BJ (cell line): Measurements from ENCODE around the gene LDLRAP1. TPM values are rescaled to one million over a fixed set of nuclear protein-coding genes. Genes with fewer than 3 reads are reported as not detected.
"Not testable (repeated sequence)": the region's sequence is repeated elsewhere in the genome, so short reads cannot be mapped to it uniquely, and the experiment has no call there.

Experiments used
- CTCF ChIA-PET: fragments of 350-600 bp; formaldehyde crosslinking; extraction: SDS; loops from one replicate; lab custom pipeline; 2021; ENCODE audit warnings: antibody characterized with exemption, inconsistent platforms; lab: Yijun Ruan, JAX
- POLR2A ChIA-PET: fragments of 300-600 bp; sonication (Branson Sonifier 250); formaldehyde crosslinking; extraction: SDS; loops from one replicate; lab custom pipeline; 2021; ENCODE audit warnings: antibody characterized with exemption; lab: Charles Lee
- DNase-seq: peaks from one replicate; pipeline ENCODE4 v3.0.0-alpha.2; 2011; ENCODE audit warnings: low read depth
- H3K27me3 ChIP-seq: 2 replicates; pipeline ENCODE4 v1.6.0; 2011; ENCODE audit warnings: low read length; ENCODE audit not compliant: control insufficient read depth, insufficient read depth
- H3K36me3 ChIP-seq: 2 replicates; pipeline ENCODE4 v1.5.1; 2011; ENCODE audit warnings: low read length; ENCODE audit not compliant: control insufficient read depth, insufficient read depth
- H3K4me3 ChIP-seq: 2 replicates; pipeline ENCODE4 v1.5.1; 2011; ENCODE audit warnings: low read depth, mild to moderate bottlenecking, control low read depth, low read length
- polyA plus RNA-seq: library from polyadenylated mRNA; depleted of rRNA; stranded (reverse); fragments of >200 nt; gene quantifications from 2 replicates; pipeline ENCODE4 v1.2.3, GENCODE V29; 2011
- TF ChIP-seq, protein P1 (sequence below): IDR thresholded peaks from 2 replicates; pipeline ENCODE4 v1.5.1; 2011; ENCODE audit warnings: low read depth, mild to moderate bottlenecking, control low read depth, inconsistent platforms, low read length, moderate library complexity; ENCODE audit not compliant: insufficient read depth

Gene LDLRAP1
- polyA plus RNA-seq, 1 experiment = 27.2 TPM

DNA sequence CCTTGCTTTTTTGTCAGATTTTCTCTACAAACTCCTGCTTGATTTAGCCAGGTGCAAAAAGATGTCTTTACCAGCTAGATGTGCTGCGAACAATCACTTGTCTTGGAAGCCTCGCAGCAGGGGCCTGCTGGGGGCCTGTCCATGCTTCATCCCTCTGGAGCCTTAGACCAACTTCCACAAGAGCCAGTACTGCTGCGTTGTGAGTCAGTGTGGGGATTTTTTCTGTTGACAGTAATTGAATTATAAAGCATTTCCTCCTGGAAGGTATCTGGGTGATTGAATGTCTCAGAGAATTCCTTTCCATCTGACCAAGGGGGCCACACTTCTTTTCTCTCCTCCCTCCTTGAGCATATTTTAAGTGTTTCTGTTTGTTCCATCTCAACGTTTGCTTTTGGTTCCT, 40.4 kb upstream of the LDLRAP1 start:
- TF ChIP-seq, protein P1, sequence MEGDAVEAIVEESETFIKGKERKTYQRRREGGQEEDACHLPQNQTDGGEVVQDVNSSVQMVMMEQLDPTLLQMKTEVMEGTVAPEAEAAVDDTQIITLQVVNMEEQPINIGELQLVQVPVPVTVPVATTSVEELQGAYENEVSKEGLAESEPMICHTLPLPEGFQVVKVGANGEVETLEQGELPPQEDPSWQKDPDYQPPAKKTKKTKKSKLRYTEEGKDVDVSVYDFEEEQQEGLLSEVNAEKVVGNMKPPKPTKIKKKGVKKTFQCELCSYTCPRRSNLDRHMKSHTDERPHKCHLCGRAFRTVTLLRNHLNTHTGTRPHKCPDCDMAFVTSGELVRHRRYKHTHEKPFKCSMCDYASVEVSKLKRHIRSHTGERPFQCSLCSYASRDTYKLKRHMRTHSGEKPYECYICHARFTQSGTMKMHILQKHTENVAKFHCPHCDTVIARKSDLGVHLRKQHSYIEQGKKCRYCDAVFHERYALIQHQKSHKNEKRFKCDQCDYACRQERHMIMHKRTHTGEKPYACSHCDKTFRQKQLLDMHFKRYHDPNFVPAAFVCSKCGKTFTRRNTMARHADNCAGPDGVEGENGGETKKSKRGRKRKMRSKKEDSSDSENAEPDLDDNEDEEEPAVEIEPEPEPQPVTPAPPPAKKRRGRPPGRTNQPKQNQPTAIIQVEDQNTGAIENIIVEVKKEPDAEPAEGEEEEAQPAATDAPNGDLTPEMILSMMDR = no peak
- ChIA-PET CTCF (interaction anchor here (0.9 to 3.9 kb wide), 3 partner anchors 11 to 17 kb away, joined by 4 to 29 read pairs (median 16); no protein-coding TSS in a partner anchor), POLR2A (no interaction called here)
- Histone ChIP-seq H3K36me3 (no peaks in the 10 kb centered on the region; the same call in 1 of the 2 replicates), H3K4me3 (no peak overlapping the region), H3K27me3 (no peaks in the 10 kb centered on the region)
- DNase-seq = no peak

DNA sequence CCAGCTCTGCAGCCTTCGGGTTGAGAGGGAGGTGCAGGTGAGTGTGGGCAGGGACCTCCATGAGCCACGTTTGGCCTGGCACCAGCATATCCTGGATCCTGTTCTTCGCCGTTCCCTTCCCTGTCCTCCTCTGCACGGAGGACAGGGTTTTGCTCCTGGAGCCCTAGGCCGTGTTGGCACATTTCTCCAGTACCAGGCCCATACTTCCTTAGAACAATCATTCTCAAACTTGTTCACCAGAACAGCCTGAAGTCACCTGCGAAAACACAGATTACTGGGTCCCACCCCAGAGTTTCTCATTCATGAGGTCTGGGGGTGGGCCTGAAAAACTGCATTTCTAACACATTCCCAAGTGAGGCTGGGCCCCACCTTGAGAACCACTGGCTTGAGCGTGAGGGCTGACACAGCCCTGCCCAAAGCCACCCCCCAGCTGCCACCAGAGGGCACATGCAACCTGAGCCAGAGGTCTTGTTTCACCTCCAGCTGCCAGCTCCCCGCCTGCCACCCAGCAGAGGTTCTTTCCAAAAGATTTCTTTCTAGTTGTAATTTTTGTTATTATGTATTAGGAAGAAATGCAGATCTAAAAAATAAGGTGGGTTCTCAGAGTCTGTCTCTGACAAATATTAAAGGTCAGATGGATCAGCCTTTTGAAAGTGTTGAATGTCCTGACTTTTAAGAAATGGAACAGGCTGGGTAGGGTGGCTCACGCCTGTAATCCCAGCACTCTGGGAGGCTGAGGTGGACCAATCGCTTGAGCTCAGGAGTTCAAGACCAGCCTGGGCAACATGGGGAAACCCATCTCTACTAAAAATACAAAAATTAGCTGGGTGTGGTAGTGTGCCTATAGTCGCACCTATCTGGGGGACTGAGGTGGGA, 39.6 kb upstream of the LDLRAP1 start:
- POLR2A ChIA-PET = no interaction called here
- no peaks in the 10 kb centered on the region; the same call in 1 of the 2 replicates for H3K36me3 ChIP-seq

DNA sequence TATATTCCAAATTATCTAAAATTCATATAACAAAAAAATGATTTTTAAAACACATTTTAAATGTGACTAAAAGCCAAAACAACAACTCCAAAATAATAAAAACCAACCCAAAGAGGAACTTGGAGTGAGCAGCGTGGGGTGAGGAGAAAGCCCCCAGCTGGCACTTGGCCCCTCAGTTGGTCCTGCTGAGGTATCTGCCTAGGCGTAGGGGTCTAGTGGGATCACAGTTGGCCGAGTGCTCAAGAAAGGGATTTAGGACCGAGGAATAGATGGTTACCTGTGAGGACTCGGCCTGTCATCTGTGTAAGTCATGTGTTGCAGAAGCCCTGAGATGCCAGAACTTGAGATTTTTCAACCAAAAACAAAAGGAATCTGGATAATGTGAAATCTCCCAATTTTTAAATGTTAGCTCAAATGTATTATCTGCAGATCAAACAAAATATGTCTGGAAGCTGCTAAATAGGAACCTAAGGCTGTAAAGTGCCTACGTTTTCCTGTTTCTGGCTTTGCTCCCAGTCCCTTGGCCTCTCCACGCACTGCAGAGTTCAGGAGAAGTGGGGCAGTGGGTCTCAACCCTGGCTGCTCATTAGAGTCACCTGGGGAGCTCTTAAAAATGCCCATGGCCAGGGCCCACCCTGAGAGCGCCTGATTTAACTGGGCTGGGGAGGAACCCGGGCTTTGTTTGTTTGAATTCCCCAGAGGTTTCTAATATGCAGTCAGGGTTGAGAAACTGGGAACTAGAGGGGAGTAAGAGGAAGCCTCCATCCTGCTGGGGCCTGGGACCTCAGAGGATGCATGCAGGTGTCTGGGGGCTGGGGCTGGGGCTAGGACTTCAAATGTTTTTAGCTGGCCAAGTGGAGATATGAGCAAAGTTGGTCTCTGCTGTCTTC, 38.5 kb upstream of the LDLRAP1 start:
- POLR2A ChIA-PET = no interaction called here
- H3K36me3 ChIP-seq = no peaks in the 10 kb centered on the region; the same call in 1 of the 2 replicates
- no peaks in the 10 kb centered on the region for H3K27me3 ChIP-seq
- no peak overlapping the region for H3K4me3 ChIP-seq
- TF ChIP-seq, protein P1 = no peak
- CTCF ChIA-PET = interaction anchor here (1.7 to 3.9 kb wide), 2 partner anchors 15 to 17 kb away, joined by 11 to 29 read pairs; no protein-coding TSS in a partner anchor
- DNase-seq = no peak

More for the DNA sequence above, 39.6 kb upstream of the LDLRAP1 start:
- TF ChIP-seq, protein P1 = peak; percentile 50
- DNase-seq = no peak
- CTCF ChIA-PET = interaction anchor here (0.8 to 3.9 kb wide), 3 partner anchors 9 to 16 kb away, joined by 3 to 29 read pairs (median 16); no protein-coding TSS in a partner anchor
- no peak overlapping the region for H3K4me3 ChIP-seq
- no peaks in the 10 kb centered on the region for H3K27me3 ChIP-seq

- Histone ChIP-seq H3K4me3 (no peak overlapping the region), H3K36me3 (no peaks in the 10 kb centered on the region; the same call in 1 of the 2 replicates), H3K27me3 (no peaks in the 10 kb centered on the region)
- DNase-seq = no peak
- ChIA-PET CTCF (interaction anchor here (1.7 to 3.9 kb wide), 2 partner anchors 14 to 18 kb away, joined by 11 to 29 read pairs; no protein-coding TSS in a partner anchor), POLR2A (no interaction called here)
- TF ChIP-seq, protein P1 = no peak
Observed at GRCh38 chr1:25505656-25506385, 37.6 kb upstream of the LDLRAP1 start.

GRCh38 chr1:25506566-25507463, 36.6 kb upstream of the LDLRAP1 start:
- CTCF ChIA-PET = interaction anchor here (3.9 kb wide), 1 partner anchor 13 kb away, joined by 29 read pairs; no protein-coding TSS in a partner anchor
- H3K36me3 ChIP-seq, H3K4me3 ChIP-seq, H3K27me3 ChIP-seq, POLR2A ChIA-PET, DNase-seq: not testable (repeated sequence)
